Measurements from ENCODE around the gene GSTP1. TPM values are rescaled to one million over a fixed set of nuclear protein-coding genes. Genes with fewer than 3 reads are reported as not detected.
"Not testable (repeated sequence)": the region's sequence is repeated elsewhere in the genome, so short reads cannot be mapped to it uniquely, and the experiment has no call there.

Gene GSTP1
- total RNA-seq, 2 experiments from 2014 or later: 1,139 to 1,604 TPM

GRCh38 chr11:67562963-67563704, 20.5 kb upstream of the GSTP1 start:
- TF ChIP-seq CTCF (conservative IDR thresholded peaks at IDR 0.05; ENCODE audit: low read length) (no peak), EZH2phosphoT487 (IDR thresholded peaks at IDR 0.05; ENCODE audit: borderline replicate concordance, low read depth, low read length) (no peak)
- DNase-seq (ENCODE audit: low spot score): no peak
- Histone ChIP-seq H3K36me3 (ENCODE audit: insufficient read depth, low read length) (no peaks in the 10 kb centered on the region), H3K4me3 (ENCODE audit: low read depth, low read length, poor library complexity, severe bottlenecking) (no peak overlapping the region), H3K4me2 (ENCODE audit: low read length) (no peak overlapping the region), H3K9me3 (ENCODE audit: low read length) (no peaks in the 10 kb centered on the region), H3K79me2 (ENCODE audit: insufficient read depth, low read depth, low read length) (no peaks in the 10 kb centered on the region), H2AFZ (ENCODE audit: low read length) (no peak overlapping the region), H3K9me2 (ENCODE audit: insufficient read depth, low read length) (no peaks in the 10 kb centered on the region), H3K4me1 (ENCODE audit: insufficient read depth, low read length, poor library complexity, severe bottlenecking) (peaks cover 4% of the 10 kb centered on the region), H3K27ac (ENCODE audit: low read depth, low read length, poor library complexity, severe bottlenecking) (no peak overlapping the region), H4K20me1 (ENCODE audit: insufficient read depth, low read length) (no peaks in the 10 kb centered on the region)
- intact Hi-C loops (cut with micrococcal nuclease; ENCODE audit: unreplicated experiment): no loop called here
- no TSS peak for BruUV-seq (replicated peaks)
- ChIA-PET CTCF (ENCODE audit: unreplicated experiment) (interaction anchor here (1.4 kb wide), 1 partner anchor 27 kb away, joined by 3 read pairs; no protein-coding TSS in a partner anchor), POLR2A (interaction anchor here (0.6 kb wide), 1 partner anchor 482 kb away, joined by 3 read pairs; no protein-coding TSS in a partner anchor)

- H3K9me3 ChIP-seq (ENCODE audit: low read length); POLR2A ChIA-PET; H2AFZ ChIP-seq (ENCODE audit: low read length); H3K36me3 ChIP-seq (ENCODE audit: insufficient read depth, low read length); DNase-seq (ENCODE audit: low spot score); H3K27ac ChIP-seq (ENCODE audit: low read depth, low read length, poor library complexity, severe bottlenecking); CTCF ChIA-PET (ENCODE audit: unreplicated experiment); H3K79me2 ChIP-seq (ENCODE audit: insufficient read depth, low read depth, low read length); H3K4me3 ChIP-seq (ENCODE audit: low read depth, low read length, poor library complexity, severe bottlenecking); H3K4me1 ChIP-seq (ENCODE audit: insufficient read depth, low read length, poor library complexity, severe bottlenecking); intact Hi-C loops (cut with micrococcal nuclease; ENCODE audit: unreplicated experiment); BruUV-seq (replicated peaks); H3K4me2 ChIP-seq (ENCODE audit: low read length); H4K20me1 ChIP-seq (ENCODE audit: insufficient read depth, low read length); H3K9me2 ChIP-seq (ENCODE audit: insufficient read depth, low read length): not testable (repeated sequence)
Measured at GRCh38 chr11:67563705-67564114, 19.9 kb upstream of the GSTP1 start.

GRCh38 chr11:67564230-67564629, 19.4 kb upstream of the GSTP1 start:
- BruUV-seq (replicated peaks): no TSS peak
- DNase-seq (ENCODE audit: low spot score): no peak
- Histone ChIP-seq H2AFZ (ENCODE audit: low read length) (no peak overlapping the region), H3K4me3 (ENCODE audit: low read depth, low read length, poor library complexity, severe bottlenecking) (no peak overlapping the region), H4K20me1 (ENCODE audit: insufficient read depth, low read length) (no peaks in the 10 kb centered on the region), H3K9me3 (ENCODE audit: low read length) (no peaks in the 10 kb centered on the region), H3K9me2 (ENCODE audit: insufficient read depth, low read length) (no peaks in the 10 kb centered on the region), H3K27ac (ENCODE audit: low read depth, low read length, poor library complexity, severe bottlenecking) (no peak overlapping the region), H3K4me2 (ENCODE audit: low read length) (no peak overlapping the region), H3K36me3 (ENCODE audit: insufficient read depth, low read length) (no peaks in the 10 kb centered on the region), H3K79me2 (ENCODE audit: insufficient read depth, low read depth, low read length) (no peaks in the 10 kb centered on the region), H3K4me1 (ENCODE audit: insufficient read depth, low read length, poor library complexity, severe bottlenecking) (peaks cover 4% of the 10 kb centered on the region)
- ChIA-PET CTCF (ENCODE audit: unreplicated experiment) (no interaction called here), POLR2A (no interaction called here)
- TF ChIP-seq EZH2phosphoT487 (IDR thresholded peaks at IDR 0.05; ENCODE audit: borderline replicate concordance, low read depth, low read length) (no peak), CTCF (conservative IDR thresholded peaks at IDR 0.05; ENCODE audit: low read length) (no peak)
- intact Hi-C loops (cut with micrococcal nuclease; ENCODE audit: unreplicated experiment): no loop called here

Measured in OCI-LY7 (cell line).